CD4-positive, alpha-beta T cell (primary cell): ENCODE data around the gene TTC28. TPM values are rescaled to one million over a fixed set of nuclear protein-coding genes. Genes with fewer than 3 reads are reported as not detected.

Experiments used
- ATAC-seq: fragments of 200-7000 bp; cut with Tn5 transposase; one replicate; pipeline ENCODE4 v1.10.0; 2022; ENCODE audit warnings: mild to moderate bottlenecking; ENCODE audit not compliant: poor library complexity
- CTCF ChIA-PET: fragments of 350-600 bp; sonication (Branson Sonifier 250); formaldehyde crosslinking; loops from one replicate; lab custom pipeline; 2021; ENCODE audit warnings: antibody characterized with exemption, inconsistent platforms; lab: Charles Lee
- POLR2A ChIA-PET: fragments of 350-600 bp; sonication (Branson Sonifier 250); formaldehyde crosslinking; loops from one replicate; lab custom pipeline; 2021; ENCODE audit warnings: antibody characterized with exemption, inconsistent platforms; lab: Charles Lee
- DNase-seq, 14 experiments: peaks; one replicate each; pipeline ENCODE4 v3.0.0-alpha.2; 2013 to 2020; ENCODE audit warnings: mixed read lengths in 2 of 14
- H3K27ac ChIP-seq, 2 donors: one replicate each; pipeline versions ENCODE4 v1.5.1 to v1.7.0; 2013; ENCODE audit warnings: low read length in 2 of 2, low read depth in 1 of 2, mild to moderate bottlenecking in 1 of 2
- H3K27me3 ChIP-seq, 2 experiments: 1 replicate in 1 of 2; 2 replicates in 1 of 2; pipeline versions ENCODE4 v1.6.1 to v1.7.0; 2013; ENCODE audit warnings: low read length in 2 of 2, control low read depth in 1 of 2, mild to moderate bottlenecking in 1 of 2, moderate library complexity in 1 of 2; ENCODE audit not compliant: insufficient read depth in 2 of 2, control insufficient read depth in 1 of 2
- H3K36me3 ChIP-seq: one replicate; pipeline ENCODE4 v1.6.1; 2013; ENCODE audit warnings: low read length, control low read depth; ENCODE audit not compliant: insufficient read depth
- H3K4me1 ChIP-seq: one replicate; pipeline ENCODE4 v1.6.1; 2013; ENCODE audit warnings: low read length, control low read depth; ENCODE audit not compliant: insufficient read depth
- H3K4me3 ChIP-seq: one replicate; pipeline ENCODE4 v1.5.1; 2013; ENCODE audit warnings: mild to moderate bottlenecking, low read length, moderate library complexity
- H3K9me3 ChIP-seq, 2 experiments: 1 replicate in 1 of 2; 2 replicates in 1 of 2; pipeline versions ENCODE4 v1.6.1 to v1.7.0; 2013; ENCODE audit warnings: low read length in 2 of 2, mild to moderate bottlenecking in 2 of 2, control low read depth in 1 of 2, moderate library complexity in 1 of 2; ENCODE audit not compliant: control insufficient read depth in 1 of 2, insufficient read depth in 1 of 2
- H3K27ac Mint-ChIP-seq: one replicate; pipeline ENCODE4 v1.8.0; 2020; ENCODE audit warnings: mixed read lengths
- H3K27me3 Mint-ChIP-seq: one replicate; pipeline ENCODE4 v1.8.0; 2021; ENCODE audit warnings: mixed read lengths
- H3K36me3 Mint-ChIP-seq: one replicate; pipeline ENCODE4 v1.8.0; 2021; ENCODE audit warnings: low read depth, mixed read lengths
- H3K4me1 Mint-ChIP-seq: one replicate; pipeline ENCODE4 v1.8.0; 2021; ENCODE audit warnings: low read depth, mixed read lengths
- H3K4me3 Mint-ChIP-seq: one replicate; pipeline ENCODE4 v1.8.0; 2020; ENCODE audit warnings: mild to moderate bottlenecking, mixed read lengths
- H3K9me3 Mint-ChIP-seq: one replicate; pipeline ENCODE4 v1.8.0; 2020; ENCODE audit warnings: mixed read lengths
- intact Hi-C, 2 experiments: fragments of 100-400 bp; cut with DNase I in 1 of 2; cut with micrococcal nuclease in 1 of 2; formaldehyde crosslinking; loops; one replicate each; pipeline versions ENCODE4 v1.15.1 to v1.9.0; 2023 to 2025; cut with DNase I, micrococcal nuclease
- total RNA-seq, 174 experiments: library from RNA in 2 of 174; stranded (reverse) in 2 of 174; gene quantifications; one replicate each; pipeline ENCODE4 v1.2.3 and lab custom pipeline; 2021 to 2026
- TF ChIP-seq, protein P1 (sequence below): fragments of 200-600 bp; IDR thresholded peaks from one replicate; pipeline ENCODE4 v1.8.0; 2022; ENCODE audit warnings: antibody characterized with exemption, mild to moderate bottlenecking

TTC28 gene
- total RNA-seq, 2 experiments from 2014 or later = 4.6 to 5.7 TPM

DNA sequence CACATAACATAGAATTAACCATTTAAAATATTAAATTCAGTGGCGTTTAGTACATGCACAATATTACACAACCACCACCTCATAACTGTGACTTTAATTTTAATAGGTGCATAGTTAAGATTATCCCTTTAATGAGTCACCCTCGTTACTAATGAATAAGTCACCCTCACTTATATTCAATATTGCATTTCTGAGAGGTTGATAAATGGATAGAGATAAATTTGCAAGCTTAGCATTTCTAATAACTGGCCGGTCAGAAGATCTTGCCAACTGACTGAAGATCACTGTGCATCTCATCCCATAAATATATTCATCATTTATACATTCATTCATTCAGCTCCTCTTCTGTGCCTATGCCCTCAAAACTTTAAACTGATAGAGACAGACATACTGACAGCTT is 243.7 kb downstream of the TTC28 start:
- intact Hi-C loops = no loop called here
- H3K4me1 Mint-ChIP-seq = peaks cover 10% of the 10 kb centered on the region
- DNase-seq (no peak), ATAC-seq (no peak)
- Histone ChIP-seq H3K27ac (no peak overlapping the region), H3K9me3 (no peaks in the 10 kb centered on the region), H3K4me1 (no peaks in the 10 kb centered on the region), H3K36me3 (no peaks in the 10 kb centered on the region), H3K4me3 (no peak overlapping the region), H3K27me3 (no peaks in the 10 kb centered on the region)
- POLR2A ChIA-PET = no interaction called here
- no peak overlapping the region for H3K27ac Mint-ChIP-seq
- H3K9me3 Mint-ChIP-seq = no peaks in the 10 kb centered on the region
- TF ChIP-seq, protein P1, sequence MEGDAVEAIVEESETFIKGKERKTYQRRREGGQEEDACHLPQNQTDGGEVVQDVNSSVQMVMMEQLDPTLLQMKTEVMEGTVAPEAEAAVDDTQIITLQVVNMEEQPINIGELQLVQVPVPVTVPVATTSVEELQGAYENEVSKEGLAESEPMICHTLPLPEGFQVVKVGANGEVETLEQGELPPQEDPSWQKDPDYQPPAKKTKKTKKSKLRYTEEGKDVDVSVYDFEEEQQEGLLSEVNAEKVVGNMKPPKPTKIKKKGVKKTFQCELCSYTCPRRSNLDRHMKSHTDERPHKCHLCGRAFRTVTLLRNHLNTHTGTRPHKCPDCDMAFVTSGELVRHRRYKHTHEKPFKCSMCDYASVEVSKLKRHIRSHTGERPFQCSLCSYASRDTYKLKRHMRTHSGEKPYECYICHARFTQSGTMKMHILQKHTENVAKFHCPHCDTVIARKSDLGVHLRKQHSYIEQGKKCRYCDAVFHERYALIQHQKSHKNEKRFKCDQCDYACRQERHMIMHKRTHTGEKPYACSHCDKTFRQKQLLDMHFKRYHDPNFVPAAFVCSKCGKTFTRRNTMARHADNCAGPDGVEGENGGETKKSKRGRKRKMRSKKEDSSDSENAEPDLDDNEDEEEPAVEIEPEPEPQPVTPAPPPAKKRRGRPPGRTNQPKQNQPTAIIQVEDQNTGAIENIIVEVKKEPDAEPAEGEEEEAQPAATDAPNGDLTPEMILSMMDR = no peak
- CTCF ChIA-PET = interaction anchor here (1.2 kb wide), 1 partner anchor 11 kb away, joined by 3 read pairs; no protein-coding TSS in a partner anchor
- H3K4me3 Mint-ChIP-seq = no peak overlapping the region
- no peaks in the 10 kb centered on the region for H3K27me3 Mint-ChIP-seq
- no peaks in the 10 kb centered on the region for H3K36me3 Mint-ChIP-seq

DNA sequence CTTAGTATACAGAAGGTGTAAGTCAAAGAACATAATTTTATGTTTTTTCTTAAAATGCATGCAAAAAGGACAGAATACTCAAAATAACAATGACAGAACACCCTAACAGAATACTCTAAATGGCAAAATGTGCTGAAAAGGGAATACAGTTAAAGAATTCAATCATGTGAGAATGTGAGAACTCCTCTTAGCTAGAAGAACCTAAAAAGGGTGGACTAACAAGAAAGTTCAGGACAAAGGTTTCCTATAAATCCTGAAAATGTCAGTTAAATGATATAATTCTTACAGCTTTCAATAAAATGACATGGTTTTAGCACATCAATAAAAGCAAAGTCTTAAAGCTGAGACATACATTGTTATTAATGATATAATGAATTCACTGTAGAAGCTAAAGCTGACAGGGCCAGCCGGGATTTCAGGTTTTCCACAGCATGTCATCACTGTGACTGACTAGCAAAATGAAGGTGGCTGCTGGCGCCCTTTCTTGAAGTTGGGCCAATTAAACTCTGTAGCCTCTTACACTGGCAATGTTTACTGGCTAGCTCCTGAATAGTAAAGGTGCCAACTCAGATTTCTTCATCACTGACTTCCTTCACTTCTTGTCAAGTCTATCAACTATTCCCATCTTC is 244.4 kb downstream of the TTC28 start:
- Histone ChIP-seq H3K36me3 (no peaks in the 10 kb centered on the region), H3K4me1 (no peaks in the 10 kb centered on the region), H3K27me3 (no peaks in the 10 kb centered on the region), H3K27ac (no peak overlapping the region), H3K9me3 (no peaks in the 10 kb centered on the region), H3K4me3 (no peak overlapping the region)
- Mint-ChIP-seq H3K27ac (no peak overlapping the region), H3K9me3 (no peaks in the 10 kb centered on the region), H3K4me3 (no peak overlapping the region), H3K4me1 (peaks cover 4% of the 10 kb centered on the region), H3K36me3 (no peaks in the 10 kb centered on the region), H3K27me3 (no peaks in the 10 kb centered on the region)
- ATAC-seq (no peak), DNase-seq (no peak)
- TF ChIP-seq, protein P1 = no peak
- ChIA-PET POLR2A (no interaction called here), CTCF (interaction anchor here (1.2 kb wide), 1 partner anchor 11 kb away, joined by 3 read pairs; no protein-coding TSS in a partner anchor)
- intact Hi-C loops = no loop called here

DNA sequence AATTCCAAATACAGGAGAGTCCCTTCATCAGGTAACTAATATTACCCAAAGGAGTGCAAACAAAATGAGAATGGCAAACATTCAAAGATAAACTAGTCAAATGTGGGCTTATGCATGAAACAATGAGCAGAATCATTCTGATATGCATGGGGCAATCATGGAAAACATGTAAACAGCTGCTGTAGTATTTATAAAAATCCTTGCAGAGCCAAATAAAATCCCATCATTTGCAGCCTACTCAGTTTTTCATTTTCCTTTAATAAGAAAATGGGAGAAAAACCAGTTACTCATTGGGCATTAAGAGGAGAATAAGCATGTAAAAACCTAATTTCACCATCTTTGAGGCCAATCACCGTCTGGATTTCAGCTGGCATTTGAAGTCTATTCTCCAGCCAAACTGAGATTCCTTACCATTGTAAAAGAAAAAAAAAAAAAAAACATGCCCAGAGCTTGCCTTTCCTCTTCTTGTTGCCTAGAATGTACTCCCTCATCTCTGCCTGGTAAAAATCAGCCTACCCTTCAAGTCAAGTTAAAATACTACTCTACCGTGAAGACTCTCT is 249.1 kb downstream of the TTC28 start:
- DNase-seq = no peak
- no peak overlapping the region for H3K27ac Mint-ChIP-seq
- no peaks in the 10 kb centered on the region for H3K4me1 ChIP-seq
- intact Hi-C loops = no loop called here
- H3K27me3 ChIP-seq = no peaks in the 10 kb centered on the region
- no peaks in the 10 kb centered on the region for H3K9me3 ChIP-seq
- TF ChIP-seq, protein P1 = no peak
- no peaks in the 10 kb centered on the region for H3K36me3 ChIP-seq
- no peaks in the 10 kb centered on the region for H3K9me3 Mint-ChIP-seq
- H3K27ac ChIP-seq = no peak overlapping the region
- no peak for ATAC-seq
- H3K4me3 Mint-ChIP-seq = no peak overlapping the region
- POLR2A ChIA-PET = no interaction called here
- H3K4me1 Mint-ChIP-seq = no peaks in the 10 kb centered on the region
- no peaks in the 10 kb centered on the region for H3K36me3 Mint-ChIP-seq
- H3K27me3 Mint-ChIP-seq = no peaks in the 10 kb centered on the region
- no peak overlapping the region for H3K4me3 ChIP-seq
- CTCF ChIA-PET = interaction anchor here (2.6 kb wide), 1 partner anchor 10 kb away, joined by 8 read pairs; no protein-coding TSS in a partner anchor
